Lung (tissue), 12 donors: ENCODE results near the gene HPS5. TPM values are rescaled to one million over a fixed set of nuclear protein-coding genes. Genes with fewer than 3 reads are reported as not detected.

Experiments
- ATAC-seq: fragments of 200-7000 bp; cut with Tn5 transposase; one replicate; pipeline ENCODE4 v1.9.1; 2020; ENCODE audit warnings: moderate number of reproducible peaks; ENCODE audit not compliant: insufficient read depth, low FRiP score
- DNase-seq, 3 donors: peaks; one replicate each; pipeline ENCODE4 v3.0.0-alpha.2; 2013 to 2017
- H3K27ac ChIP-seq, 2 donors: one replicate each; pipeline ENCODE4 v1.5.1; 2013; ENCODE audit warnings: mild to moderate bottlenecking in 2 of 2, moderate library complexity in 2 of 2, control low read depth in 1 of 2, inconsistent platforms in 1 of 2, low read depth in 1 of 2, low read length in 1 of 2
- H3K27me3 ChIP-seq, 3 donors: one replicate each; pipeline ENCODE4 v1.5.1; 2013; ENCODE audit warnings: low read length in 2 of 3; ENCODE audit not compliant: control insufficient read depth in 3 of 3, insufficient read depth in 3 of 3
- H3K36me3 ChIP-seq, 4 donors: one replicate each; pipeline ENCODE4 v1.5.1; 2013; ENCODE audit warnings: low read length in 4 of 4, mild to moderate bottlenecking in 1 of 4, moderate library complexity in 1 of 4; ENCODE audit not compliant: control insufficient read depth in 4 of 4, insufficient read depth in 4 of 4
- H3K4me1 ChIP-seq, 5 donors: one replicate each; pipeline ENCODE4 v1.5.1; 2013; ENCODE audit warnings: low read length in 5 of 5, mild to moderate bottlenecking in 2 of 5, moderate library complexity in 1 of 5; ENCODE audit not compliant: control insufficient read depth in 5 of 5, insufficient read depth in 5 of 5
- H3K4me3 ChIP-seq: one replicate; pipeline ENCODE4 v1.5.1; 2013; ENCODE audit warnings: mild to moderate bottlenecking, control low read depth, moderate library complexity
- H3K9ac ChIP-seq, 2 donors: one replicate each; pipeline ENCODE4 v1.5.1; 2013; ENCODE audit warnings: low read length in 2 of 2, control low read depth in 1 of 2; ENCODE audit not compliant: insufficient read depth in 1 of 2
- H3K9me3 ChIP-seq, 4 donors: one replicate each; pipeline ENCODE4 v1.5.1; 2013; ENCODE audit warnings: low read length in 3 of 4, mild to moderate bottlenecking in 1 of 4, moderate library complexity in 1 of 4; ENCODE audit not compliant: control insufficient read depth in 4 of 4, insufficient read depth in 3 of 4
- CTCF ChIP-seq: IDR thresholded peaks from 2 replicates; pipeline ENCODE4 v1.5.1; 2012; ENCODE audit warnings: mild to moderate bottlenecking; ENCODE audit errors: control extremely low read depth, extremely low read depth
- WGBS, 2 donors: extraction: QIAGEN DNeasy Blood & Tissue Kit; methylation state at CpG; one replicate each; pipeline ENCODE4 v1.1.7; 2013; 5-methylcytosine and 5-hydroxymethylcytosine counted together
- polyA plus RNA-seq, 2 donors: library from polyadenylated mRNA; stranded (reverse); fragments of 200-250 nt; gene quantifications; one replicate each; pipeline ENCODE4 v1.2.1, GENCODE V29; 2013
- total RNA-seq, 2 donors: library from RNA; depleted of rRNA in 1 of 2; stranded (reverse); fragments of >200 nt in 1 of 2; gene quantifications; one replicate each; pipeline ENCODE4 v1.2.1, GENCODE V29; 2014 to 2021
- donor health status: control.
- donor health status: control.
- donor health status: Bipolar disorder and iron deficiency.
- donor health status: healthy.
- donor health status: DM: yes; HTN: yes; CAD: no.

HPS5 gene
- total and polyA plus RNA-seq, 4 donors = 8.9 to 36.2 (median 20.3) TPM

- peaks cover 21 to 34% (median 27%) of the 10 kb centered on the region in 4 donors for H3K36me3 ChIP-seq
Measured at GRCh38 chr11:18285841-18286240, 36.1 kb downstream of the HPS5 start.

GRCh38 chr11:18282626-18283025, 39.3 kb downstream of the HPS5 start:
- Histone ChIP-seq H3K9ac (no peak overlapping the region), H3K27ac (no peak overlapping the region), H3K27me3 (no peaks in the 10 kb centered on the region), H3K4me1 (no peaks in the 10 kb centered on the region), H3K9me3 (no peaks in the 10 kb centered on the region), H3K4me3 (no peak overlapping the region), H3K36me3 (peaks cover 24 to 41% (median 27%) of the 10 kb centered on the region in 4 donors)
- ATAC-seq = no peak
- WGBS, 2 donors = 88 to 96% methylated on average over 2 of the region's 2 CpGs
- no peak for DNase-seq
- no peak for TF ChIP-seq CTCF

More at GRCh38 chr11:18285841-18286240, 36.1 kb downstream of the HPS5 start:
- Histone ChIP-seq H3K27me3 (no peaks in the 10 kb centered on the region), H3K27ac (no peak overlapping the region), H3K9ac (no peak overlapping the region), H3K9me3 (no peaks in the 10 kb centered on the region), H3K4me3 (no peak overlapping the region), H3K4me1 (peaks cover 0 to 7% (median 3%) of the 10 kb centered on the region in 5 donors)
- 97 to 99% methylated on average over 1 of the region's 1 CpG for WGBS, 2 donors
- ATAC-seq = no peak
- no peak for DNase-seq
- no peak for TF ChIP-seq CTCF

- no peak for TF ChIP-seq CTCF
- no peak overlapping the region for H3K9ac ChIP-seq
- WGBS, 2 donors = 57 to 64% methylated on average over 4 of the region's 4 CpGs
- no peaks in the 10 kb centered on the region for H3K4me1 ChIP-seq
- no peaks in the 10 kb centered on the region for H3K27me3 ChIP-seq
- no peak overlapping the region for H3K27ac ChIP-seq
- ATAC-seq = no peak
- H3K36me3 ChIP-seq = peaks cover 12 to 30% (median 18%) of the 10 kb centered on the region in 4 donors
- H3K4me3 ChIP-seq = no peak overlapping the region
- no peaks in the 10 kb centered on the region for H3K9me3 ChIP-seq
- no peak for DNase-seq
Measured at GRCh38 chr11:18280438-18281045, 41.4 kb downstream of the HPS5 start.
